Hematopoietic multipotent progenitor cell treated with erythropoietin and hydrocortisone succinate and interleukin-3 and kit ligand, for 6 days (in vitro differentiated cells): Measurements from ENCODE around the gene KCNQ1OT1.

ENCODE experiments used
- DNase-seq: peaks from one replicate; pipeline ENCODE4 v3.0.0-alpha.2; 2015

Gene KCNQ1OT1

DNA sequence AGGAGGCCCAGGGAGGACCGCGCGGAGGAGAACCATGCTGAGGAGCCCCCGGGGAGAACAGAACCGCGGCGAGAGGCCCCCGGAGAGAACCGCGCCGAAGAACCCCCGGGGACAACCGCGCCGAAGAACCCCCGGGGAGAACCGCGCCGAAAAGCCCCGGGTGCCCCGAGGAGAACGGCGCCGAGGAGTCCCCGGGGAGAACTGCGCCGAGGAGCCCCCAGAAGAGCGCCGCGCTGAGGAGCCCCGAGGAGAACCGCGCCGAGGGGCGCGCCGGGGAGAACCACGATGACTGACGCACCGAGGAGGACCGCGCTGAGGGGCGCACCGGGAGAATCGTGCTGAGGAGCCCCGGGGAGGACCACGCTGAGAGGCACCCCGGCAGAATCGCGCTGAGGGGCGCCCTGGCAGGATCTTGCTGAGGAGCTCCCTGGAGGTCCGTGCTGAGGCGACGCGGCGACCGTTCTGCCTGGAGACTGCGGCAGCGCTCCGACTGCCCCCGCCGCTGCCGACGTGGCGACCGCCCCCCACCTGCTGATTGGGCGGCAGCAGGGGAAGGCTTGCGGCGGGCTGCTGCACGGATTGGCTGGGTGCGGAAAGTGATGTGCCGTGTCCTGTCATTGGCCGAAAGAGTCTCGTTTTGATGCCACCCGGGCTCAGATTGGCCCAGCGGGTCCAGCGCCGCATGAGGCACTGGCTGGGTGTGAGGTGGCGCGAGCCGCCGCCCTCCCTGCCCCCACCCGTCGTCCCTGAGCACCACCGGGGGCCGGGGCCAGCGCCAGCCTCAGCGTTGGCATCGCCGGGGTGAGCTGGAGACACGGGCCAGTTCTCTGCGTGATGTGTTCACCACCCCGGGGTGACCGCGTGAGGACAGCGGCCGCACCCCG is at the start of gene KCNQ1OT1:
TSS of gene KCNQ1OT1 (minus strand) at position 464 of the 884 bp plus-strand sequence.
- DNase-seq, result peak; percentile 92

DNA sequence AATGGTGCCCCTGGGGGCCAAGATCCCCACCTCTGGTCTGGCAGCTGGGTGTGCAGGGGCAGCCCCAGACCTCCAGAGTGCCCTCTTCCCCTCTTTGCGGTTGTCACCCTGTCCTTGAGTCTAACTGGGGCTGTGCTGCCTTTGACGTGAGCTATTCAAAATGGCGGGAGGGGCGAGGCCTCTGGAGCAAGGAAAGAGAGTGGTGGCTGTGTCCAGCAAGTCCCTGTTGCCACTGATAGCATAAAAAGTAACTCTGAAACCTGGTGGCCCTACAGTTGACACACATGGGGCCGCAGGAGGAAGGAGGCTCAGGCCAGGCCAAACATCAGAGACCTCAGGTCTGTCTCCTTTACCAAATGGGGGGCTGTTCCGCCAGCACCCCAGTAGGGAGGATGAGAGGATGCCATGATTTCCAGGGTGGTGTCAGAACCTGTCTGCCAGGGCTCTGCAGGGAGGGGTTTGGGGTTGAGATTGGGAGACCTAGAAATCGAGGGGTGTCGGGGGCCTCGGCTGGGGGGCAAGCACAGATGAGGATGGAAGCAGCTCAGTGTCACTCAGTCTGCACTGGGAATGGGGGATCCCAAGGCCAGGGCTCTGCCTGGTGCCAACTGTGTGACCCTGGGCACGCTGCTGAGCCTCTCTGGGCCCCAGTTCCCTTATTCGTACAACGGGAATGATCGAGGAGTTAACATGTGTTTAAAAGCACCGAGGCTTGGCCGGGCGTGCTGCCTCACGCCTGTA is 49.2 kb upstream of the KCNQ1OT1 start:
- DNase-seq, result no peak

DNA sequence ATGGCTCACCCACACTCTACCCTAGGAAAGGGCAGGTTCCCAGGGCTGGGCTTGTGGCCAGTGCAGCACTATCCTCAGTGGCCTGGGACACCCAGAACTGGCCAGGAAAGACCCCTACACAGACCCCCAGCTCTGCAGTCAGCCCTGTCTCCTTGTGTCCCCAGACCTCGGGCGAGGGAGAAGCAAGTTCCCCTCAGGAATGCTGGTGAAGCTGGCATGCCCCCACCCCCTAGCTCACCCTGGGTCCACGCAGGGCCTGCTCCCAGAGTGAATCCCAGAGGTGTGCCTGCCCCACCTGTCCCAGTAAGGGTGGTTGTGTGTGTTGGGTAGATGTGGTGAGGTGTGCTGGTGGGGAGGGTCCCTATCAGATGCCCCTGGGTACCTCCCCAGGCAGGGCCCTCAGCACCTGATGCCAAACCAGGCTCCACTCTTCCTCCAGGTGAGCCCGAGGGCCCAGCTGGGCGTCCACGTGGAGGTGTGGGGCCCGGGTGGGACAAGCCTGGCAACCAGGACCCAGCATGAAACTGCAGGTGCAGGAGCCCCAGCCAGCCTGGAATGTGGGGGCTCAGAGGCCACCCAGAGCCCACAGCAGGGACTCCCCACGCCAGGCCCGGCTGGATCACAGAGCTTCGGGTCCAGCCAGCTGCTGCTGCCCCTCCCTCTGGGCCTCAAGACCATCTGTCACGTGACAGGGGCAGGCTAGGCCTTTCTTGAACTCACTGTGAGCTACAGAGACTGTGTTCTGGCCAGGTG is 48.4 kb upstream of the KCNQ1OT1 start:
- DNase-seq, result no peak

DNA sequence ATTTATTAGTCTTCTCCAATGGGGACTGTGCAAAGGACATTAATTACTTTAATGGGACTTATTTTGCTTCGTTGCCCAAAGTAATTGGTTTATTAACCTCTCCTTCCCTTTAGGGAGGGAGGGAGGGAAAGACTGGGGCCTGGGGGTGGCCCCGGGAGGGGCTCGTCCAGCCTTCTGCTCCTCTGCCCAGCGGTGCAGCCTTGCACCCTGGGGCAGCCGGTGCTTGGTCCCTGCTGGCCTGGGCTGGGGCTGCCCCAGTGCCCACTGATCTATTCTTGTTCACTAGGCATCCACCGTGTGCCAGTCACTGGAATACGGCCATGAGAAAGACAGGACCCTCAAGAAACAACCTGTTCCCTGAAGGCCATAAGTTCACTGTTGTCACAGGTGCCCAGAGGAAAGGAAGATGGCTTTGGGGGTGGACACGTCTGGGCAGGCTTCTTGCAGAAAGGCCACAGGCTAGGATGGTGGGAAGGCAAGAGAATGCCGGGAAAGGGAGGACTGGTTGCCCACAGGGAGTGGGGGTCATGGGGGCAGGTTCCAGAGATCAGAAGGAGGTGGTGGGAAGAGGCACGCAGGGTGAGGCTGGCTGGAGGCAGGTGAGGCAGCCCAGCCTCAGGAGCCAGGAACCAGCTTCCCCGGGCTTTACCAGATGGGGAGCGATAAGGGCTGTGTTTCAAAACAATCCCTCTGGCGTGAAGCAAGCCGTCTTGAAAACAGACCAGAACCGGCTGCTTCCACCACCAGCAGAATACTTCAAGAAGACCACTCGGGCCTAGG is 47.6 kb upstream of the KCNQ1OT1 start:
- no peak for DNase-seq

DNA sequence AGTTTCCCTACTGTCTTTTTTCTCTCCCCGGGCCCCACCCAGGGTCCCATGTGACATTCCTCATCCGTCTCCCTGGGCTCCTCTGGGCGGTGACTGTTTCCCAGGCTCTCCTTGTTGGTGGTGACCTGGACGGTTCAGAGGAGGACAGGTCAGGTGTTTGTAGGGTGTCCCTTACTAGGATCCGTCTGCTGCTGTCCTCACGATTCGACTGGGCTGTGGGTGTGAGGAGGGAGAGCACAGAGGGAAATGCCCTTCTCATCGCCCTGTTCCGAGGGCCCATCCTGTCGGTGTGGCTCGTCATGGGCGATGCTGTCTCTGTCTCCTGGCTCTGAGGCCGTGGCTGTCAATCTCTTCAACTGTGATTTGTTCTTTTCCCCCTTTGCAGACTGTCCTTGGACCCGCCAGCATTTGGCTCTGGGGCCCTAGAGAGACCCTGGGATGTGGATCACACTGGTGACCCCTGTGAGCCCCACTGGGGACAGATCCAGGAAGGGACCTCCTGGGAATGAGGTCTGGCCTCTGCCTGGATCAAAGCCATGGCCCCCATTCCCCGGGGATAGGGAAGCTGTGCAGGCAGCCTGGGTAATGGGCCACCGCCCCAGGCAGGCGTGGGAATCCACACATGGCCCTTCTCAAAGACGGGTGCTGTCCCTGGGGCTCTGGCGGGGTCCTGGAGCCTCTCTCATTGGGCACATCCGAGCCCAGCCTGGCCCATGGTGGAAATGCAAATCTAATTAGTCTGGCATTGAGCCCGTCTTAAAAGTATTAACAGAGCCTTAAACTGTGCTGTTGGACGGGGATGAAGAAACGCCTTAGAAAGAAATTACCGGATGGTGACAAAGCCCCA is 46.8 kb upstream of the KCNQ1OT1 start:
- DNase-seq, result no peak

DNA sequence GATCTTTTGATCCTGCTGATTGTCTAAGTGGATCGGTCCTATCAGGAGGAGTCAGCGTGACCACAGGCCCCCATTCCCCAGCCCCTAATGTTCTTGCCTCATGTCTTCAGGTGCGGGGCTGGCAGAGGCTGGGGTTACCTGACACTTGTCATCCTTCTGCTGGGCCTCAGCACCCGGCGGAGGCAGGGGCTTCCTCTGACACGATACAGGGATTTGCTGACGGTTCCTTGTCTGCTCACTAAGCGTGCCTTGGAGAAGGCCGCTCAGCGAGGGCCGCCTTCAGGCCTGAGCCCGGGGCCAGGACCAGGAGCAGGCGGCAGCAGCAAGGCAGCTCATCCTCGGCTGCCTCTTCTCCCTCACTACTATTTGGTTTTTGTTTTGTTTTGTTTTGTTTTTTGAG is 45.7 kb upstream of the KCNQ1OT1 start:
- DNase-seq, result no peak

DNA sequence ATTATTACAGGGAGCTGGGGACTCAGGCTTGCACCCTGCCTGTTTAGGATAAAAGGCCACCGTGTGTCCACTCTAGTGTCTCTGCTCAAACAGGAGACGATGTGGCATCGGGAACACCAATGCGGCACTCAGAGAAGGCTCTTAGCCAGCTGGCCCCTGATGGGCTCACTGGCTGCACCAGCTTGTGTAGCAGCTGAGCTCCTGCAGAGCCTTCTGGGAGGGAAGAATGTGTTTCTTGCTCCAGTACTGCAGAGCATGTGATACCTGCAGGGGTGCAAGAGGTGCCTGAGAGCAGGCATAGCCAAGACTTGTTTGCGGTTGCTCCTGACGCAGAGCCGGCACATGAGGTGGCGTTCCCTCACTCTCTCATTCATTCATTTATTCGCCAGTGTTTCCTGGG is 44.4 kb upstream of the KCNQ1OT1 start:
- DNase-seq, result no peak

DNA sequence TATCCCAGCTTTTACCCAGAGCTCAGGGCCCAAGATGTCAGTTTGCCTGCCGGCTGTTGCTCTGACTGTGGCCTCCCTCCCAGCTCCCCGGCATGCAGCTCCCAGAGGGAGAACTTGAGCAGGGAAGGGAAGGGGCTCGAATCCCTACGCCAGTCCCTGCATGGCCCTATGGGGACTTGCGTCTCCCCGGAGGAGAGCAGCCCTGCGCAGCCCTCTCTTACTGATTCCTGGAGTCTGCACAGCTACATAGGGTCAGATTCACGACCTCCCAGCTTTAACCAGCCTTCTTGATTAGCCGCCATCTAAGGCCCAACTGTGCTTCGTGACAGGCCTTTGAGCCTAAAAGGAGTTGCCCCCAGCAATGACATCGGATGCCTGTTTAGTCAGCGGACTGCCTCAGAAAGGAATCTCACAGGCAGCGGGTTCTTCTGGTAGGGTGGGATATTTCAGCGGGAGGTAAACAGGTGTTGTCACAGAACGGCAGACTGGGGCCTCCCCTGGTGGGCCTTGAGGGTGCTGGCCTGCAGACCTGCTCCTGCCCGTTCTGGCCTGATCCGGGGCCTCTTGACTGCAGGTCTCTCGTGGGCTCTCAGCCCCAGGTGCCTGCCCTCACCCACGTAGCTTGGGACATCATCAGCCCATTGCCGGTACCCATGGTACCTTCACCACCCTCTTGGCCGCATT is 43.8 kb upstream of the KCNQ1OT1 start:
- no peak for DNase-seq

DNA sequence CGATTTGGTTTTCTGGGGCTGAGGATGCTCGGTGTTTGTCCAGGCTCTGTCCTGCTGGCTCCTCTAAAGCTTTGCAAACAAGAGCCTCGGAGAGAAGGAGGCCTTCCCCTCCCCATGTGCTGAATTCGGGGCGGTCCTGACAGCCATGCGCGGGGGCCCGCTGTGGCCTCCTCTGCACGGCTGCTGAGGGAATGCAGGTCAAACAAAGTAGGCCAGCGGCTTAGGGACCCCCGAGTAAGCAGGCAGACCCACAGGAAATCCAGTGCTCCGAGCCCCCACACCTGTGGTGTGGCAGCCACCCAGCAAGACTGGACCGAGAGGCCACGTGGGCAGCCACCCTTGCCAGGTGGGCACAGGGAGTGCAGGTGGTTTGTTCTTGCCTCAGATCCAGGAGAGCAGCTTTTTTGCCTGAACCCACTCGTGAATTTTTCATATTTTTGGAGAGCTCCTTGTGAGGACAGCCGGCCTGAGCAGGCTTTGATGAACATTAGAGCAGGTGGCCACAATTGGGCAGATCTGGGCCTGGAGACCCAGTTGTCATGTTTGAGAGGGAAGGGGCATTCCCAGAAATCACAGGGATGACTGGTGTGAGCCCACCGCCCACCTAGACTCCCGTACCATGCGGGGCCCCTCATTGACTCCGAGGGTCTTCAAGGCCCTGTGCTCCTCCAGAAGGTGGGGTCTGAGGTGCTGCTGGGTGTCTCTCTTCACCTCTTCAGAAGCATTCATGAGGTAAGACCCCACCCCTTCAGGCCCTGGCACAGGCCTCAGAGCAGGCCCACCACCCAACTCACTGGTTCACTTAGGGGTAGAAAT is 43.0 kb upstream of the KCNQ1OT1 start:
- DNase-seq, result no peak

DNA sequence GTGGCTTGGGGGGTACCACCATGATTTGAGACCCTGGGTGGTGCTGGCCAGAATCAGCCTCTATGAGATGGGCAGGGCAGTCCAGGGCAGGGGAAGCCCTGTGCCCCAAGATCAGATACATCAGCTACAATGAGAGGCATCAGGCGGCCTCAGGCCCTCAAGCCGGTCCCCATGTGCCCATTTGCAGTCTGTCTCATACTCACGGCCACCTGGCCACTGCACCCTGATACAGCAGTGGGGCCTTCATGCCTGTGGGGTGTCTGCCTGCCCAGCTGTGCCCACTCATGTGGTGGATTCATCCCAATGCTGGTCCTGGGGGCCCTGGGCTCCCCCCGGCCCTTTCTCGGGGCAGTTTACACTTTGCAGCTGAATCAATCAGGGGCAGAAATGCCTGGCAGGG is 42.4 kb upstream of the KCNQ1OT1 start:
- no peak for DNase-seq

DNA sequence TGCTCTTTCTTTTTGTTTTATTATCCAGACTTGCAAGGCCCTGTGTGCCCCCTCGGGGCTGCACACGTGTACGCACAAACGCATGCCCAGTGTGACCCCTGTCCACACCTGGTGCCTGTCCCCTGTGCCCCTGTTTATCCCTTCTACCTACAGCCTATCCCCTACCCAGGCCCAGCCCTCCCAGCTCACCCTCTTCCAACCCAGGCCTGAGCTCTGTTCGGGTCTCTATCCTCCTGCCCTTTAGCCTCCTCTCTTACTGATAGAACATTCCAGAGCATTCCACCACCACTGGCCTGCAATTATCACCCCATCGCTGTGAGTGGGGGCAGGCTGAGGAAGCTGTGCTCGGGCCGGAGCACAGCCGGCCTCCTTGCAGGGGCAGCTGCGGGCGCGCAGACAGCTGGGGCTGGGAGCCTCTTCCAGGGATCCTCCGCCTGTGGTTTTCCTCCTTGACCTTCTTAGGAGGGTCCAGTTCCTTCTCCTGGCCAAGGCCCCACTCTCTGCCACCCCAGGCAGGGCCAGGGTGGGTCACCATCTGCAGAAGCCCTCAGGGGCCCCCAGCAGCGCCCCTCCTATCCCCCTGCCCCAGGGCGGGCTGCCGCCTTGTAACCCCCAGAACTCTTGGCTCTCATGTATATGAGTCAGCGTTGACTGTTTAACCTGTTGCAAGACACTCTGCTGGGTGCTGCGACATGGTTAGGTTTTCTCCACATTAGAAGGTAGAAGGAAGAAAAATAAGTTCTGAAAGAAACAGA is 41.8 kb upstream of the KCNQ1OT1 start:
- DNase-seq, result peak; percentile 33

DNA sequence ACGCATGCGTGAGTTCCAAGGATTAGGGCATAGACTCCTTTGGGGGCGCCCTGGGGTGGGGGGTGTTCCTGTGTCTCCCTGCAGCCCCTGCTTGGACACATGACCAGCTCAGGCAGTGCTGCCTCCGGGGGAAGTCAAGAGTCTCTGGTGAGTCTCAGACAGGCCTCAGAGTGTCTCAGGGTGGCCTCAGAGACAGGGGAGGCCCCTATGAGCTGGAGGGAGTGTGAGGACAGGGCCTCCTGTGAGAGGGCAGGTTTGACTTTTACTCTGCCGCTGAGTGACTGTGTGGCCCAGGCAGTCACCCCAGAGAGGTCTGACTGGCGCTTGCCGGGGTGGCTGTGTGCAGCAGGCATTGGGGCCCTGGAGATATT is 41.2 kb upstream of the KCNQ1OT1 start:
- peak; percentile 19 for DNase-seq

DNA sequence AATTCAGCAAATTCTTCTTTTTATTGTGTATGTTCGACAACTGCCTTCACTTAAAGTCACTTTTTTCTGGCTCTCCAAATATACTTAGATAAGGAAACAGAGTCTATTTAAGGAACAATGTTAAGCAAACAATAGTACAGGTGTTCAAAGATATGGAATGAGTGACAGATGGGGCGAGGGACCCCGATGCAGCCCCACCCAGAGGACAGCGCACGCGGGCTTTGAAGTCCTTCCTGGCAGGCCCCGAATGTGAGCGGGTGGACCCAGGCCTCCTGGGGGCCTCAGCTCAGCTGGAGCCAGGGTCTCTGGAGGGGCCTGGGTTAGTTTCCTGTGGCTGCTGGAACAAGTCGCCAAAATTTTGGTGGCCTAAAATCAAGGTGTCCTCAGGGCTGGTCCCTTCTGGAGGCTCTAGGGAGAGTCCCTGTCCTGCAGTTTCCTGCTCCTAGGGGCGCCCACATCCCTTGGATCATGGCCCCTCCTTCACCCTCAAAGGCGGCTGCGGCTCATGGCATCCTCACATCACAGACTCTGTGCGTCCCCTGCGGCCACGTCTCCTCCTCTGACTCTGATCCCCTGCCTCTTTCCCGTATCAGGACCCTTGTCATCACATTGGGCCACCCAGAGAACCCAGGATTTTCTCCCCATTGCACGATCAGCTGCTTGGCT is 40.6 kb upstream of the KCNQ1OT1 start:
- peak; percentile 12 for DNase-seq

DNA sequence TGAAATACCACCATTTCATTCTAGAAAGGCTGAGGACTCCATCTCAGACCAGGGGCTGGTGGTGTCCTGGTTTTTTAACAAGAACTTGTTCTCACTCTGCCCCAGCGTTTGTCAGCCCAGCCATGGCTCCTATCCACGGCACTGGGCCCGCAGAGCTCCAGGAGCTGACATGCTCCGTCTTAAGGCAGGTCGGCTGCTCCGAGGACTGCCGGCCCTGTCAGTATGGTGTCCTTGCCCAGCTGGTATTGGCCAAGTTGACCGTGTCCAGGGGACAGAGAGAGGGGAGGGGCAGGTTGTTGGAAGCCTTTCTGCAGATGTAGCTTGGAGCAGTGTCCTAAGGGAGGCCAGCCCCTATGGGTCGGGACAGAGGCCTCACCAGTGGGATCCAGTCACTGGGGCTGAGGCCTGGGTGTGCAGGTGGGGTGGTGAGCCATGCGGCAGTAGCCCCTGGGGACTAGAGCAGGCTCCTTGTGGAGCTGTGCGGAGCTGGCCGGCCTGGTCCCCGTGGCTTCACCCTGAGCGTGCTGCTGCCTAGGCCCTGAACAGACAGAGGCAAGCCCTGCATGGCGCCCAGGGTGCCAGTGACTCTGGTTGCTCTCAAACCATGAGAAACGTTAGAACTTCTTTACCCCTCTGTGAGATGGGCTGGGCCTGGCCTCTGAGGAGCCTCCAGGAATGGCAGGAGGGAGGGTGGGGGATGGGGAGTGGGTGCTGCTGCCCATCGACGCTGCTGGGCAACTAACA is 39.9 kb upstream of the KCNQ1OT1 start:
- DNase-seq, result no peak

DNA sequence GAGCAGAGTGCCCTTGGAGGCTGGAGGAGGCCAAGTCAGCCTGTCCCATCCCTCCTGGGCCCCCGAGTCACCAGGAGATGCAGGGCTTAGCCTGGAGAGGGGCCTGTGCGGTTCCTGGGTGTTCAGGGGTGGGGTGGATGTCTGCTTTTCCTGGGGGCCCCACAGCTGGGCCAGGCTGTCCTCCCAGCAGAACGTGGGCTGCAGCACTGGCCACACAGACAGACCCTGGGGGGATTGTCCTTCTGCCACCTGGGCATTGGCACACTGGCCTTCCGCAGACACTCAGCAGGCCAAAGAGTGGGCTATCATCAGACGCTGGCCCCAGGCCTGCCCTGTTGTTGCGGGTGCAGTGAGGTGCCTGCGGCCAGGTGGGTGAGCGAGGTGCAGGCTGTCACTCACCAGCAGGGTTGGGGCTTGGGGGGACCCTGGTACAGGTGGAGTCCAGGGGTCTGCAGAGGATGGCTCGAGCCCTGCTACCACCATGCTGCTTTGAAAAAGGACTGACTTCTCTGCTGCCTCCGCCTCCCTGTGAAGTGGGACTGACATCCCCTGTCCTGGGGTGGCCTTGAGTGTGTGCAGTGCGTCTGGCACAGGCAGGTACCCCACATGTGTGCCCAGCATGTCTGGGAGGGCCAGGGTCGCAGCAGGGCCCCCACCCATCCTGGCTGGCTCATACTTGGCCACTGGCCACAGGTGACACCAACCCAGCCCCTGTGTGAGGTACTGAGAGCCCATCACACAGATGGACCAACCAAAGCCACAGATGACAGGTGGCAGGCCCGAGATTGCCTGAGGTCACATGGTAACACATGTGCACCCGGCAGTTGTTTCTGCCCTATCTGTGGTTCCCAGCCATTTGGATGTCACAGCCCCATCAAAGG is 39.0 kb upstream of the KCNQ1OT1 start:
- peak; percentile 68 for DNase-seq

DNA sequence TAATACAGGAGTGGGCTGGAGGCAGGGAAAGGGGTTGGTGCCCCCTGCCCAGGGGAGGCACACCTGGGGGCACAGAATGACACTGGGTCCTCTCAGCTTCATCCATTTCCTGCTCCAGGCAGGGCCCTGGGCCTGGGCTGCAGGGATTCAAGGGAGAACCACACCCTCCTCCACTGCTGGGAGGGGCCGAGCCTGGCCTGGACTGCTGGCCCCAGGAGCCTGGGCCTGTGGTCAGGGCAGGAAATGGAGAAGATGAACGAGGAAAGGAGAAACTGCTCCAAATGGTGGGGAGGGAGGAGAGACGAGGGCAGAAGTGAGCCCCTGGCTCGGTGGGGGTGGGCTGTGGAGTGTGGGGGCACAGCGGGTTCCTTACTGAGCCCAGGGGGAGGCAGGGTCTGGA is 38.1 kb upstream of the KCNQ1OT1 start:
- DNase-seq, result no peak

DNA sequence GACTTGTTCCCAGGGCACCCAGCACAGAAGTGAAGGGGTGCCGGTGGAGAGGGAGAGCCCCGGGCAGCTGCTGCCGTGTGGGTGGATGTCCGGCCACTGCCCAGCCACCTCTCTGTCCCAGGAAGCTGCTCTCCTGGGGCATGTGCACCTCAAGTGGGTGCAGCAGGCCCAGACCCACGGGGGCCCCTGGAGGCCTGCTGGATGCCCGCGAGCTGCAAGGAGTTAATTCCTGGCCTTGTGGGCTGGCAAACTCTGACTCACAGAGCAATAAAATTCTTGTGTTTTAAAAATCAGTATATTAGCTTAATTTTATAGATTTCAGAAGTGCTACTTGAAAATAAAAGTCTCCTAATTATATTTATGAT is 37.4 kb upstream of the KCNQ1OT1 start:
- no peak for DNase-seq
